Karpas-422 (cell line): Measurements from ENCODE around the gene NTM. TPM values are rescaled to one million over a fixed set of nuclear protein-coding genes. Genes with fewer than 3 reads are reported as not detected.

ENCODE experiments used
- DNase-seq: peaks from one replicate; pipeline ENCODE4 v3.0.0-alpha.2; 2015
- H2AFZ ChIP-seq: fragments of 200-600 bp; sonication (generic); 2 replicates; pipeline ENCODE4 v1.6.1; 2014; ENCODE audit warnings: antibody characterized with exemption, low read length, mixed read lengths
- H3K27ac ChIP-seq: fragments of 200-600 bp; sonication (generic); 2 replicates; pipeline ENCODE4 v1.5.1; 2014; ENCODE audit warnings: mild to moderate bottlenecking, low read length, moderate library complexity
- H3K27me3 ChIP-seq: fragments of 200-600 bp; sonication (generic); 2 replicates; pipeline ENCODE4 v1.6.1; 2014; ENCODE audit warnings: low read length, mixed read lengths
- H3K36me3 ChIP-seq: fragments of 200-600 bp; sonication (generic); 2 replicates; pipeline ENCODE4 v1.6.1; 2014; ENCODE audit warnings: low read length, mixed read lengths; ENCODE audit not compliant: insufficient read depth
- H3K4me1 ChIP-seq: fragments of 200-600 bp; sonication (generic); 2 replicates; pipeline ENCODE4 v1.6.1; 2014; ENCODE audit warnings: mild to moderate bottlenecking, low read length, mixed read lengths
- H3K4me2 ChIP-seq: fragments of 200-600 bp; sonication (generic); 2 replicates; pipeline ENCODE4 v1.6.1; 2014; ENCODE audit warnings: low read length, low read depth, mild to moderate bottlenecking; ENCODE audit not compliant: poor library complexity, severe bottlenecking
- H3K4me3 ChIP-seq: fragments of 200-600 bp; sonication (generic); 2 replicates; pipeline ENCODE4 v1.5.1; 2014; ENCODE audit warnings: mild to moderate bottlenecking, antibody characterized with exemption, low read length, mixed read lengths
- H3K79me2 ChIP-seq: fragments of 200-600 bp; sonication (generic); 2 replicates; pipeline ENCODE4 v1.6.1; 2014; ENCODE audit warnings: mild to moderate bottlenecking, low read length, mixed read lengths
- H3K9ac ChIP-seq: fragments of 200-600 bp; sonication (generic); 2 replicates; pipeline ENCODE4 v1.6.0; 2014; ENCODE audit warnings: low read length
- H3K9me2 ChIP-seq: fragments of 200-600 bp; sonication (generic), shearing (Covaris generic); replicated peaks from 2 replicates; pipeline ENCODE4 v1.6.0; 2014; ENCODE audit warnings: mild to moderate bottlenecking, low read length, moderate library complexity; ENCODE audit not compliant: insufficient read depth
- H3K9me3 ChIP-seq: fragments of 300-700, 200-600 bp; sonication (generic); 2 replicates; pipeline ENCODE4 v1.6.1; 2014; ENCODE audit warnings: low read length, mixed read lengths
- H4K20me1 ChIP-seq: fragments of 200-600 bp; sonication (generic); 2 replicates; pipeline ENCODE4 v1.6.1; 2014; ENCODE audit warnings: mild to moderate bottlenecking, antibody characterized with exemption, low read length, low read depth; ENCODE audit not compliant: insufficient read depth
- total RNA-seq: library from RNA; depleted of rRNA; stranded (reverse); fragments of >200 nt; shearing (Covaris generic); gene quantifications from 2 replicates; pipeline ENCODE4 v1.2.3, GENCODE V29; 2014; ENCODE audit warnings: low replicate concordance

NTM gene
- total RNA-seq, 1 experiment from 2014 or later: not detected

GRCh38 chr11:131658414-131658813, 288.0 kb downstream of the NTM start:
- no peak overlapping the region for H2AFZ ChIP-seq
- H3K9me2 ChIP-seq: no peaks in the 10 kb centered on the region
- H3K4me1 ChIP-seq: no peaks in the 10 kb centered on the region
- H3K4me2 ChIP-seq: no peak overlapping the region
- H3K79me2 ChIP-seq: no peaks in the 10 kb centered on the region
- no peak overlapping the region for H3K4me3 ChIP-seq
- H3K27me3 ChIP-seq: no peaks in the 10 kb centered on the region
- H3K9ac ChIP-seq: no peak overlapping the region
- no peaks in the 10 kb centered on the region for H4K20me1 ChIP-seq
- no peak for DNase-seq
- no peaks in the 10 kb centered on the region for H3K36me3 ChIP-seq
- no peak overlapping the region for H3K27ac ChIP-seq
- H3K9me3 ChIP-seq: no peaks in the 10 kb centered on the region

- no peaks in the 10 kb centered on the region for H3K9me2 ChIP-seq
- H3K36me3 ChIP-seq: no peaks in the 10 kb centered on the region
- no peak overlapping the region for H3K4me2 ChIP-seq
- H3K27ac ChIP-seq: no peak overlapping the region
- no peaks in the 10 kb centered on the region for H3K9me3 ChIP-seq
- no peaks in the 10 kb centered on the region for H4K20me1 ChIP-seq
- DNase-seq: no peak
- H3K4me1 ChIP-seq: no peaks in the 10 kb centered on the region
- H3K79me2 ChIP-seq: no peaks in the 10 kb centered on the region
- H3K27me3 ChIP-seq: no peaks in the 10 kb centered on the region
- no peak overlapping the region for H2AFZ ChIP-seq
- H3K4me3 ChIP-seq: no peak overlapping the region
- no peak overlapping the region for H3K9ac ChIP-seq
Observed at GRCh38 chr11:131658952-131659351, 288.5 kb downstream of the NTM start.

- H3K9me3 ChIP-seq: no peaks in the 10 kb centered on the region
- H4K20me1 ChIP-seq: no peaks in the 10 kb centered on the region
- DNase-seq: no peak
- no peaks in the 10 kb centered on the region for H3K9me2 ChIP-seq
- H3K9ac ChIP-seq: no peak overlapping the region
- no peaks in the 10 kb centered on the region for H3K27me3 ChIP-seq
- H3K4me3 ChIP-seq: no peak overlapping the region
- no peaks in the 10 kb centered on the region for H3K4me1 ChIP-seq
- H3K4me2 ChIP-seq: no peak overlapping the region
- H2AFZ ChIP-seq: no peak overlapping the region
- no peak overlapping the region for H3K27ac ChIP-seq
- H3K79me2 ChIP-seq: no peaks in the 10 kb centered on the region
- no peaks in the 10 kb centered on the region for H3K36me3 ChIP-seq
Observed at GRCh38 chr11:131659931-131660330, 289.5 kb downstream of the NTM start.

GRCh38 chr11:131661132-131661531, 290.7 kb downstream of the NTM start:
- H2AFZ ChIP-seq: no peak overlapping the region
- H3K36me3 ChIP-seq: no peaks in the 10 kb centered on the region
- H3K9ac ChIP-seq: no peak overlapping the region
- H3K9me3 ChIP-seq: no peaks in the 10 kb centered on the region
- no peak for DNase-seq
- H3K27ac ChIP-seq: no peak overlapping the region
- no peaks in the 10 kb centered on the region for H3K79me2 ChIP-seq
- no peaks in the 10 kb centered on the region for H3K9me2 ChIP-seq
- H3K4me2 ChIP-seq: no peak overlapping the region
- no peaks in the 10 kb centered on the region for H3K27me3 ChIP-seq
- H4K20me1 ChIP-seq: no peaks in the 10 kb centered on the region
- H3K4me1 ChIP-seq: no peaks in the 10 kb centered on the region
- no peak overlapping the region for H3K4me3 ChIP-seq

GRCh38 chr11:131662317-131662972, 292.0 kb downstream of the NTM start:
- Histone ChIP-seq H4K20me1 (no peaks in the 10 kb centered on the region), H3K9me2 (no peaks in the 10 kb centered on the region), H3K27me3 (no peaks in the 10 kb centered on the region), H3K27ac (no peak overlapping the region), H2AFZ (no peak overlapping the region), H3K36me3 (no peaks in the 10 kb centered on the region), H3K4me2 (no peak overlapping the region), H3K79me2 (no peaks in the 10 kb centered on the region), H3K4me1 (no peaks in the 10 kb centered on the region), H3K4me3 (no peak overlapping the region), H3K9ac (no peak overlapping the region), H3K9me3 (no peaks in the 10 kb centered on the region)
- no peak for DNase-seq

DNA sequence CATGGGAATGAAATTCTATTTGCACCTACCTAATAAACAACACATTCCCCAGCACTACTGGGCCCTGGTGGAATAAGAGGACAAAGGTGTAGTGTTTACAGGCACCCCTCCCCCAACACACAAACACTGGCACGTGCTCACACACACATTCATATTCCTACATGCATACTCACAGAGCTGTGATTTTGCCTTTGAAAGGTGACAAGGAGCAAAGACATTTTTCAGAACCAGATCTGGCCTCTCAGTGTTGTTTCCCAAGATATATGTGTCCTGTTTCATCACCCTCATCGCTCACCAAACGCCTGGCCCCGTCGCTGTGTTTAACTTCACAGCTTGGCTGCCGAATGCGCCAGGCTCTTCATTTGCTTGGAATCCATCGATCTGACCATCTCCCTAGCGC, 292.6 kb downstream of the NTM start:
- H3K36me3 ChIP-seq: no peaks in the 10 kb centered on the region
- H3K79me2 ChIP-seq: no peaks in the 10 kb centered on the region
- no peaks in the 10 kb centered on the region for H3K9me2 ChIP-seq
- H3K9ac ChIP-seq: no peak overlapping the region
- H4K20me1 ChIP-seq: no peaks in the 10 kb centered on the region
- H3K27me3 ChIP-seq: no peaks in the 10 kb centered on the region
- H3K9me3 ChIP-seq: no peaks in the 10 kb centered on the region
- H3K4me3 ChIP-seq: no peak overlapping the region
- H3K27ac ChIP-seq: no peak overlapping the region
- no peaks in the 10 kb centered on the region for H3K4me1 ChIP-seq
- H3K4me2 ChIP-seq: no peak overlapping the region
- H2AFZ ChIP-seq: no peak overlapping the region
- DNase-seq: no peak

DNA sequence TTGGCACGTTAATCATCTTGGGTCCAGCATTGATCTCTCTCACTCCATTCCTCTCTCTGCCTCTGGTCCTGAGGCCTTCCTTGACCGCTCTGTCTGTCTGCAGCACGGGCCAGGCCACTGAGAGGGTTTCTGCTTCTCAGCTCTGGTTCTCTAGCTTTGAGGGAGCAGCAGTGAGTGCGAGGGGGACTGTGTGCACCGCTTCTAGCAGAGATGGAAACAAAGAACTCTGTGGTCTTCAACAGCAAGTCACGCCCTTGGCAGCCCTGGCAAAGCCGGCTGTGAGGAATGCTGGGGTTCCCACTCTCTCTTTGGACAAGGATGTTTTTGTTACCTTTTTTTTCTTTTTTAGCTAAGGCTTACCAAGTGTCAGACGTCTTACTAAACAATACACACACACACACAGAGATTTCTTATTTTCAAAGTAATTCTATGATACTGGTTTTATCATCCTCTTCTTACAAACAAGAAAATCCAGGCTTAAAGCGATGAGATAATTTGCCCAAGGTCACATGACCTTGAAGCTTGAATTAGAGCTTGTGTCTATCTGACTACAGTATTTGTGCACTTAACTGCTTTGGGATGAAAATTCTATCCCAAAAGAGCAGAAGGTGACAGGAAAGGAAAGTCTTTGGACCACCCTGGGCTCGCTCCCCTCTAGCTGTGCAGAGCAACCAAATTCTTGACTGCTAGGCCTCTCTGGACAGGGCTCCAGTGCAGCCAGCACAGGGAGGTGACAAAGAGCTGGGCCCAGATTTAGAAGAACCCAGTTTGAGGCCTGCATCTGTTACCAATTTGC, 293.2 kb downstream of the NTM start:
- H3K4me2 ChIP-seq: no peak overlapping the region
- no peaks in the 10 kb centered on the region for H4K20me1 ChIP-seq
- no peak overlapping the region for H2AFZ ChIP-seq
- no peaks in the 10 kb centered on the region for H3K79me2 ChIP-seq
- H3K36me3 ChIP-seq: no peaks in the 10 kb centered on the region
- no peak overlapping the region for H3K9ac ChIP-seq
- H3K4me1 ChIP-seq: no peaks in the 10 kb centered on the region
- no peak for DNase-seq
- H3K27ac ChIP-seq: no peak overlapping the region
- H3K9me3 ChIP-seq: no peaks in the 10 kb centered on the region
- no peak overlapping the region for H3K4me3 ChIP-seq
- no peaks in the 10 kb centered on the region for H3K27me3 ChIP-seq
- no peaks in the 10 kb centered on the region for H3K9me2 ChIP-seq

DNA sequence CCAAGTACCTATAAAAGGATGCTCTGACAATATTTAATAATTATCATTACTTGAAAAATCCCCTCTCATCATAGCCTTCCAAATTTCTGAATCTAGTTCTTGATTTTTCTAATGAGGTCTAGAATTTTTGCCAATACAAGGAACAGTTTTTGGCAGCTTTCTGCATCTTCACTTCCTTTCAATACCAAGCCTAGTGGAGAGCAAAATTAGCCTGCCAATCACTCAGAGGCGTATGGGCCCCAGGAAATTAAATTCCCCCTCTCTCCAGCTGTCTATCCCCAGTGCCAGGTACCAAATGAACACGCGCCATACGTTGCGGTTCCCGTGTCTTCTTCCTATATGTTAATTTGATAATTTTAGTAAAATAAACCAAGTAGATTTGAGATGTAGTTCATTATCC, 293.9 kb downstream of the NTM start:
- Histone ChIP-seq H3K27me3 (no peaks in the 10 kb centered on the region), H3K4me2 (no peak overlapping the region), H3K36me3 (no peaks in the 10 kb centered on the region), H3K9me2 (no peaks in the 10 kb centered on the region), H2AFZ (no peak overlapping the region), H3K4me1 (no peaks in the 10 kb centered on the region), H3K4me3 (no peak overlapping the region), H3K79me2 (no peaks in the 10 kb centered on the region), H4K20me1 (no peaks in the 10 kb centered on the region), H3K9me3 (no peaks in the 10 kb centered on the region), H3K27ac (no peak overlapping the region), H3K9ac (no peak overlapping the region)
- no peak for DNase-seq
